HepG2 (cell line): ENCODE data around the gene TSHZ2. TPM values are rescaled to one million over a fixed set of nuclear protein-coding genes. Genes with fewer than 3 reads are reported as not detected.
"Not testable (repeated sequence)": the region's sequence is repeated elsewhere in the genome, so short reads cannot be mapped to it uniquely, and the experiment has no call there.

Source experiments
- ATAC-seq: fragments of 200-7000 bp; cut with Tn5 transposase; 3 replicates; pipeline ENCODE4 v1.9.1; 2020; ENCODE audit warnings: mild to moderate bottlenecking, moderate library complexity
- BruUV-seq: library from RNA; stranded (reverse); fragments of 400-500 nt; replicated peaks from 2 replicates; lab custom pipeline; 2021; lab: Mats Ljungman, UMichigan
- CTCF ChIA-PET: fragments of 300-600 bp; formaldehyde crosslinking; extraction: SDS; loops from one replicate; lab custom pipeline; 2021; ENCODE audit warnings: low total read pairs, inconsistent platforms, low intra/inter-chr PET ratio; lab: Yijun Ruan, JAX
- POLR2A ChIA-PET: fragments of 350-600 bp; sonication (Branson Sonifier 250); formaldehyde crosslinking; loops from one replicate; lab custom pipeline; 2020; ENCODE audit warnings: antibody characterized with exemption, inconsistent platforms; lab: Yijun Ruan, JAX
- DNase-seq: peaks from one replicate; pipeline ENCODE4 v3.0.0-alpha.2; 2015; ENCODE audit warnings: low spot score
- FAIRE-seq: peaks from 3 replicates; lab custom pipeline; 2011; peaks lifted over from hg19 to GRCh38; lab: Jason Lieb, UNC
- H2AFZ ChIP-seq: one replicate; pipeline ENCODE4 v1.6.1; 2011; ENCODE audit warnings: low read length, inconsistent platforms
- H3K27ac ChIP-seq: fragments of 300-600 bp; 3 replicates; pipeline ENCODE4 v1.8.0; 2011; ENCODE audit warnings: mixed run types, mild to moderate bottlenecking, mixed read lengths, low read length, inconsistent platforms; ENCODE audit not compliant: insufficient read depth; ENCODE audit errors: extremely low read length
- H3K27me3 ChIP-seq, 2 experiments: fragments of 200-600 bp in 1 of 2; 2 replicates in 1 of 2; 3 replicates in 1 of 2; pipeline versions ENCODE4 v1.6.0 to v1.8.0; 2011; ENCODE audit warnings: low read length in 2 of 2, mild to moderate bottlenecking in 2 of 2, moderate library complexity in 2 of 2, inconsistent platforms in 1 of 2; ENCODE audit not compliant: insufficient read depth in 2 of 2, control insufficient read depth in 1 of 2
- H3K36me3 ChIP-seq, 2 experiments: fragments of 200-600 bp in 1 of 2; replicated peaks in 1 of 2; 2 replicates in 1 of 2; 3 replicates in 1 of 2; pipeline versions ENCODE4 v1.5.1 to v1.8.0; 2011; ENCODE audit warnings: low read length in 2 of 2, inconsistent platforms in 1 of 2; ENCODE audit not compliant: insufficient read depth in 2 of 2, control insufficient read depth in 1 of 2
- H3K4me1 ChIP-seq: 2 replicates; pipeline ENCODE4 v1.5.1; 2012; ENCODE audit warnings: low read length, inconsistent platforms; ENCODE audit not compliant: insufficient read depth
- H3K4me2 ChIP-seq: 2 replicates; pipeline ENCODE4 v1.6.0; 2011; ENCODE audit warnings: low read depth, low read length, inconsistent platforms
- H3K4me3 ChIP-seq, 3 experiments: fragments of 200-600 bp in 1 of 3; sonication (generic), shearing (Covaris generic) in 1 of 3; replicated peaks in 1 of 3; 2 replicates each; pipeline ENCODE4 v1.5.1; 2011 to 2016; ENCODE audit warnings: low read length in 3 of 3, inconsistent platforms in 2 of 3, low read depth in 2 of 3, mild to moderate bottlenecking in 2 of 3, control low read depth in 1 of 3, mixed read lengths in 1 of 3; ENCODE audit not compliant: insufficient read depth in 1 of 3
- H3K79me2 ChIP-seq: one replicate; pipeline ENCODE4 v1.6.1; 2011; ENCODE audit warnings: low read length, inconsistent platforms; ENCODE audit not compliant: insufficient read depth
- H3K9ac ChIP-seq: 2 replicates; pipeline ENCODE4 v1.6.0; 2011; ENCODE audit warnings: mild to moderate bottlenecking, low read depth, low read length, inconsistent platforms; ENCODE audit not compliant: insufficient read depth
- H3K9me3 ChIP-seq: 2 replicates; pipeline ENCODE4 v1.5.1; 2012; ENCODE audit warnings: mild to moderate bottlenecking, low read length
- H4K20me1 ChIP-seq: 2 replicates; pipeline ENCODE4 v1.6.0; 2011; ENCODE audit warnings: inconsistent platforms, mild to moderate bottlenecking, low read length, moderate library complexity; ENCODE audit not compliant: insufficient read depth
- CENPX ChIP-seq: sonication (generic); formaldehyde crosslinking; IDR thresholded peaks from 2 replicates; pipeline ENCODE4 v1.9.0; 2021; ENCODE audit warnings: mild to moderate bottlenecking, missing genetic modification reagents, moderate library complexity
- MEIS2 ChIP-seq: sonication (generic); formaldehyde crosslinking; IDR thresholded peaks from 2 replicates; pipeline ENCODE4 v1.9.0; 2021; ENCODE audit warnings: mild to moderate bottlenecking, missing genetic modification reagents
- PRPF4 ChIP-seq: fragments of 200-400 bp; formaldehyde crosslinking; IDR thresholded peaks from 2 replicates; pipeline ENCODE4 v1.6.1; 2016; ENCODE audit warnings: low read length, low read depth; ENCODE audit not compliant: poor library complexity, severe bottlenecking
- ZNF12 ChIP-seq: sonication (generic); formaldehyde crosslinking; IDR thresholded peaks from 2 replicates; pipeline ENCODE4 v1.5.0; 2020; ENCODE audit warnings: missing genetic modification reagents
- ZNF335 ChIP-seq: sonication (generic); formaldehyde crosslinking; IDR thresholded peaks from 2 replicates; pipeline ENCODE4 v1.4.0; 2020; ENCODE audit warnings: missing genetic modification reagents
- ZNF549 ChIP-seq: sonication (generic); formaldehyde crosslinking; IDR thresholded peaks from 2 replicates; pipeline ENCODE4 v1.5.0; 2020; ENCODE audit warnings: missing genetic modification reagents
- ZNF773 ChIP-seq: sonication (generic); formaldehyde crosslinking; IDR thresholded peaks from 2 replicates; pipeline ENCODE4 v1.4.0; 2020; ENCODE audit warnings: missing genetic modification reagents, borderline replicate concordance
- ZNF790 ChIP-seq: sonication (generic); formaldehyde crosslinking; IDR thresholded peaks from 2 replicates; pipeline ENCODE4 v1.8.0; 2022; ENCODE audit warnings: missing genetic modification reagents, mild to moderate bottlenecking, borderline replicate concordance
- WGBS: methylation state at CpG from one replicate; pipeline ENCODE4 v1.1.6; 2017; ENCODE audit warnings: low lambda C conversion rate; 5-methylcytosine and 5-hydroxymethylcytosine counted together
- in situ Hi-C: cut with HindIII; loops from 2 replicates; pipeline ENCODE4 v1.10.0; 2017; ENCODE audit warnings: low pct_unique_long_range_greater_than_20kb; ENCODE audit not compliant: extremely low pct_ligation_motif_present
- intact Hi-C: fragments of 100-400 bp; cut with micrococcal nuclease; formaldehyde crosslinking; loops from one replicate; pipeline ENCODE4 v1.10.0; 2022; ENCODE audit not compliant: unreplicated experiment
- polyA plus RNA-seq, 8 experiments: library from polyadenylated mRNA; depleted of rRNA in 3 of 8; stranded (reverse) in 7 of 8; unstranded in 1 of 8; fragments of >200 nt; fragmentation: Illumina TruSeq in 4 of 8; extraction: Trizol in 4 of 8; gene quantifications; 2 replicates each; pipeline versions ENCODE4 v1.2.1 to v1.2.3, GENCODE V29; 2011 to 2016; ENCODE audit warnings: low read depth in 4 of 8, missing spikeins in 1 of 8, mixed read lengths in 1 of 8; ENCODE audit not compliant: insufficient read depth in 1 of 8
- total RNA-seq, 5 experiments: library from RNA; depleted of rRNA; stranded (reverse); fragments of >200 nt; fragmentation: Illumina TruSeq; extraction: Trizol; gene quantifications; 2 replicates each; pipeline ENCODE4 v1.2.3, GENCODE V29; 2016; ENCODE audit warnings: low read depth in 1 of 5
- TF ChIP-seq, protein P1 (sequence below): sonication (generic); formaldehyde crosslinking; IDR thresholded peaks from 2 replicates; pipeline ENCODE4 v1.4.0; 2020; ENCODE audit warnings: missing genetic modification reagents, borderline replicate concordance
- TF ChIP-seq, protein P2 (sequence below): sonication (generic); formaldehyde crosslinking; IDR thresholded peaks from 2 replicates; pipeline ENCODE4 v1.4.0; 2020; ENCODE audit warnings: missing genetic modification reagents, borderline replicate concordance

The TSHZ2 gene
- total and polyA plus RNA-seq, 2 of the 13 experiments (the other 11 are each of a cell fraction or from before 2014, with no cell fraction given) = 0.01 TPM; not detected in 1

DNA sequence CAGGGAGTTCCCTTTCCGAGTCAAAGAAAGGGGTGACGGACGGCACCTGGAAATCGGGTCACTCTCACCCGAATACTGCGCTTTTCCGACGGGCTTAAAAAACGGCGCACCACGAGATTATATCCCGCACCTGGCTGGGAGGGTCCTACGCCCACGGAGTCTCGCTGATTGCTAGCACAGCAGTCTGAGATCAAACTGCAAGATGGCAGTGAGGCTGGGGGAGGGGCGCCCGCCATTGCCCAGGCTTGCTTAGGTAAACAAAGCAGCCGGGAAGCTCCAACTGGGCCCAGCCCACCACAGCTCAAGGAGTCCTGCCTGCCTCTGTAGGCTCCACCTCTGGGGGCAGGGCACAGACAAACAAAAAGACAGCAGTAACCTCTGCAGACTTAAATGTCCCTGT lies 500.7 kb downstream of the TSHZ2 start:
- H3K9ac ChIP-seq, intact Hi-C loops, H3K79me2 ChIP-seq, H3K27me3 ChIP-seq, CTCF ChIA-PET, H3K27ac ChIP-seq, BruUV-seq, H3K4me2 ChIP-seq, H3K9me3 ChIP-seq, H3K36me3 ChIP-seq, ATAC-seq, H3K4me1 ChIP-seq, FAIRE-seq, H2AFZ ChIP-seq, H3K4me3 ChIP-seq, H4K20me1 ChIP-seq, POLR2A ChIA-PET, in situ Hi-C loops, DNase-seq: not testable (repeated sequence)
- TF ChIP-seq, protein P1, sequence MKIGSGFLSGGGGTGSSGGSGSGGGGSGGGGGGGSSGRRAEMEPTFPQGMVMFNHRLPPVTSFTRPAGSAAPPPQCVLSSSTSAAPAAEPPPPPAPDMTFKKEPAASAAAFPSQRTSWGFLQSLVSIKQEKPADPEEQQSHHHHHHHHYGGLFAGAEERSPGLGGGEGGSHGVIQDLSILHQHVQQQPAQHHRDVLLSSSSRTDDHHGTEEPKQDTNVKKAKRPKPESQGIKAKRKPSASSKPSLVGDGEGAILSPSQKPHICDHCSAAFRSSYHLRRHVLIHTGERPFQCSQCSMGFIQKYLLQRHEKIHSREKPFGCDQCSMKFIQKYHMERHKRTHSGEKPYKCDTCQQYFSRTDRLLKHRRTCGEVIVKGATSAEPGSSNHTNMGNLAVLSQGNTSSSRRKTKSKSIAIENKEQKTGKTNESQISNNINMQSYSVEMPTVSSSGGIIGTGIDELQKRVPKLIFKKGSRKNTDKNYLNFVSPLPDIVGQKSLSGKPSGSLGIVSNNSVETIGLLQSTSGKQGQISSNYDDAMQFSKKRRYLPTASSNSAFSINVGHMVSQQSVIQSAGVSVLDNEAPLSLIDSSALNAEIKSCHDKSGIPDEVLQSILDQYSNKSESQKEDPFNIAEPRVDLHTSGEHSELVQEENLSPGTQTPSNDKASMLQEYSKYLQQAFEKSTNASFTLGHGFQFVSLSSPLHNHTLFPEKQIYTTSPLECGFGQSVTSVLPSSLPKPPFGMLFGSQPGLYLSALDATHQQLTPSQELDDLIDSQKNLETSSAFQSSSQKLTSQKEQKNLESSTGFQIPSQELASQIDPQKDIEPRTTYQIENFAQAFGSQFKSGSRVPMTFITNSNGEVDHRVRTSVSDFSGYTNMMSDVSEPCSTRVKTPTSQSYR (CRISPR knock-in tag) = peak; percentile 62; the same call in 1 of the 2 replicates
- WGBS = 88% methylated on average over 17 of the region's 18 CpGs

DNA sequence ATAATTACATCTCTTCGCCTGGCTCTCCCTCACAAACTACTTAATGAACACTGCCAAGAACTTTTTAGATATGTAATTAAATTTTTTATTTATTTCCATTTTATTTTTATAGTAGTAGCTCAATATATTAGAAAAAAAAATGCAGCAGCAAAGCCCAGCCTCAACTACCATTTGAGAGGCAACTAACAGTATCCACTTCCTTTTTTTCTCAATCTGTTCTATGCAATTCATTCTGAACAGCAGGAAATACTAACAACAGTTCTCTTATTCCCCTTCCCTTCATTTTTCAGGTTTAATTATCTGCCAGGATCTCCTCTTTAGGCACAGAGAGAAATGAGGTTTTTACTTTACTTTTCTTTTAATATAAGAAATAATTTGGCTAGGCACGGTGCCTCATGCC lies 508.8 kb downstream of the TSHZ2 start:
- Histone ChIP-seq H3K4me1 (no peaks in the 10 kb centered on the region), H3K27ac (no peak overlapping the region), H3K9ac (no peak overlapping the region), H3K4me3 (no peak overlapping the region), H3K9me3 (no peaks in the 10 kb centered on the region), H3K4me2 (no peak overlapping the region), H3K27me3 (no peaks in the 10 kb centered on the region), H4K20me1 (no peaks in the 10 kb centered on the region), H3K36me3 (no peaks in the 10 kb centered on the region), H2AFZ (no peak overlapping the region), H3K79me2 (no peaks in the 10 kb centered on the region)
- ATAC-seq = no peak
- no peak for DNase-seq
- in situ Hi-C loops (no loop called here), intact Hi-C loops (no loop called here)
- POLR2A ChIA-PET = no interaction called here
- WGBS = 65% methylated on average over 2 of the region's 2 CpGs
- CTCF ChIA-PET = no interaction called here
- BruUV-seq = no TSS peak
- no peak for FAIRE-seq
- TF ChIP-seq ZNF12 (no peak), ZNF335 (CRISPR knock-in tag) (no peak), PRPF4 (no peak), CENPX (CRISPR knock-in tag) (no peak), ZNF773 (CRISPR knock-in tag) (no peak), MEIS2 (CRISPR knock-in tag) (no peak), ZNF549 (CRISPR knock-in tag) (no peak), ZNF790 (CRISPR knock-in tag) (no peak)
- TF ChIP-seq, protein P2, sequence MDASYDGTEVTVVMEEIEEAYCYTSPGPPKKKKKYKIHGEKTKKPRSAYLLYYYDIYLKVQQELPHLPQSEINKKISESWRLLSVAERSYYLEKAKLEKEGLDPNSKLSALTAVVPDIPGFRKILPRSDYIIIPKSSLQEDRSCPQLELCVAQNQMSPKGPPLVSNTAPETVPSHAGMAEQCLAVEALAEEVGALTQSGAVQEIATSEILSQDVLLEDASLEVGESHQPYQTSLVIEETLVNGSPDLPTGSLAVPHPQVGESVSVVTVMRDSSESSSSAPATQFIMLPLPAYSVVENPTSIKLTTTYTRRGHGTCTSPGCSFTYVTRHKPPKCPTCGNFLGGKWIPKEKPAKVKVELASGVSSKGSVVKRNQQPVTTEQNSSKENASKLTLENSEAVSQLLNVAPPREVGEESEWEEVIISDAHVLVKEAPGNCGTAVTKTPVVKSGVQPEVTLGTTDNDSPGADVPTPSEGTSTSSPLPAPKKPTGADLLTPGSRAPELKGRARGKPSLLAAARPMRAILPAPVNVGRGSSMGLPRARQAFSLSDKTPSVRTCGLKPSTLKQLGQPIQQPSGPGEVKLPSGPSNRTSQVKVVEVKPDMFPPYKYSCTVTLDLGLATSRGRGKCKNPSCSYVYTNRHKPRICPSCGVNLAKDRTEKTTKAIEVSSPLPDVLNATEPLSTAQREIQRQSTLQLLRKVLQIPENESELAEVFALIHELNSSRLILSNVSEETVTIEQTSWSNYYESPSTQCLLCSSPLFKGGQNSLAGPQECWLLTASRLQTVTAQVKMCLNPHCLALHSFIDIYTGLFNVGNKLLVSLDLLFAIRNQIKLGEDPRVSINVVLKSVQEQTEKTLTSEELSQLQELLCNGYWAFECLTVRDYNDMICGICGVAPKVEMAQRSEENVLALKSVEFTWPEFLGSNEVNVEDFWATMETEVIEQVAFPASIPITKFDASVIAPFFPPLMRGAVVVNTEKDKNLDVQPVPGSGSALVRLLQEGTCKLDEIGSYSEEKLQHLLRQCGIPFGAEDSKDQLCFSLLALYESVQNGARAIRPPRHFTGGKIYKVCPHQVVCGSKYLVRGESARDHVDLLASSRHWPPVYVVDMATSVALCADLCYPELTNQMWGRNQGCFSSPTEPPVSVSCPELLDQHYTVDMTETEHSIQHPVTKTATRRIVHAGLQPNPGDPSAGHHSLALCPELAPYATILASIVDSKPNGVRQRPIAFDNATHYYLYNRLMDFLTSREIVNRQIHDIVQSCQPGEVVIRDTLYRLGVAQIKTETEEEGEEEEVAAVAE (CRISPR knock-in tag) = no peak
